GM08714 (cell line): ENCODE data around the gene HCFC1R1.
"Not testable (repeated sequence)": the region's sequence is repeated elsewhere in the genome, so short reads cannot be mapped to it uniquely, and the experiment has no call there.

Source experiments
- H3K4me3 ChIP-seq: fragments of 200-500 bp; sonication (Bioruptor generic); 2 replicates; pipeline ENCODE4 v1.5.1; 2014; ENCODE audit warnings: mild to moderate bottlenecking, low read length, inconsistent platforms
- ZNF274 ChIP-seq: IDR thresholded peaks from 2 replicates; pipeline ENCODE4 v1.6.1; 2012; ENCODE audit warnings: mild to moderate bottlenecking, low read depth, low read length

HCFC1R1 gene

DNA sequence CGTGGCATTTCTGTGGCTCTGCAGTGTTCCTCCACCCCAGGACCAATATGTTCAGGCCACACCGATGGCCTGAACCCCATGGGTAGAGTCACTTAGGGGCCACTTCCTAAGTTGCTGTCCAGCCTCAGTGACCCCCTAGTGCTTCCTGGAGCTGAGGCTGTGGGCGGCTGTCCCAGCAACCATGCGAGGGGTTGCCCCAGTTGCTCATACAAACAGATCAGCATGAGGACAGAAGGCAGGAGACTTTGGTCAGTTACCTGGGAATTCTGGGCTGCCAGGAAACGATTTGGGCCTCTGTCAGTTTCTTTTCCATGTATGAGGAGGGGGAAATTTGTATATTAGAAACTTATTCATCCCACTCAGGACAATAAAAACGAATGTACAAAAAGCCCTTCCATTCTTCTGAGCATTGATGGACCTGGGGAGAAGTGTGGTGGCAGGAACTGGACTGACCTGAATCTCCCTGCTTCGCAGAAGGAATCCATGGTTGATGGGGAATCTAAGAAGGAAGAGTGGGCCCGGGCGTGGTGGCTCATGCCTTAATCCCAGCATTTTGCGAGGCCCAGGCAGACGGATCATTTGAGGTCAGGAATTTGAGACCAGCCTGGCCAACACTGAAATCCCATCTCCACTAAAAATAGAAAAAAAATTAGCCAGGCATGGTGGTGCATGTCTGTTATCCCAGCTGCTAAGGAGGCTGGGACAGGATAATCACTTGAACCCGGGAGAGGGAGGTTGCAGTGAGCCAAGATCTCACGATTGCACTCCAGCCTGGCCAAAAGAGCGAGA lies 36.8 kb upstream of the HCFC1R1 start:
- no peak overlapping the region for H3K4me3 ChIP-seq
- no peak for TF ChIP-seq ZNF274

DNA sequence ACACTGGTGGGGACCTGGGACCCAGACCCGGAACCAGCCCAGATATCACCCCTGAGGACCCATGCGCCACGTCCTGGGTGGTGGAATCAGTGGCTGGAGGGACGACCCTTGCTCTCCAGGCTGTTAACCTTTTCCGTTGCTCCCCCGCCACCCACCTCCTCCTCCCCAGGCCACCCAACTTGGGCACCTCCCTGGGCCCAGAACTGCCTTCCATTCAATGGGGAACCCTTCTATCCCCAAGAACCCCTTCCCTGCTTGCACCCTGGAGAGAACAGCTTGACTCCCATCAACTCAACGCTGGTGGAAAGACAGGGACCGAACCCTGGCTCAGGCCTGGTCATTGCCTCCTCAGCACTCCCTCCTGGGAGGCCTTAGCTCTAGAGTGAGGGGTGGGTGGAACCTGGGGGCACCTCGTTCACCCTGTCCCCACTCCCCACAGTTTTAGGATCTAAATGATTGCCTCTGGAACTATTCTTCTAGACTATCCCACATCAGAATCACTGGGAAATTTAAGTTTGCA lies 36.0 kb upstream of the HCFC1R1 start:
- TF ChIP-seq ZNF274 = no peak
- H3K4me3 ChIP-seq = peak overlapping the region; percentile 49; the same call in 1 of the 2 replicates

DNA sequence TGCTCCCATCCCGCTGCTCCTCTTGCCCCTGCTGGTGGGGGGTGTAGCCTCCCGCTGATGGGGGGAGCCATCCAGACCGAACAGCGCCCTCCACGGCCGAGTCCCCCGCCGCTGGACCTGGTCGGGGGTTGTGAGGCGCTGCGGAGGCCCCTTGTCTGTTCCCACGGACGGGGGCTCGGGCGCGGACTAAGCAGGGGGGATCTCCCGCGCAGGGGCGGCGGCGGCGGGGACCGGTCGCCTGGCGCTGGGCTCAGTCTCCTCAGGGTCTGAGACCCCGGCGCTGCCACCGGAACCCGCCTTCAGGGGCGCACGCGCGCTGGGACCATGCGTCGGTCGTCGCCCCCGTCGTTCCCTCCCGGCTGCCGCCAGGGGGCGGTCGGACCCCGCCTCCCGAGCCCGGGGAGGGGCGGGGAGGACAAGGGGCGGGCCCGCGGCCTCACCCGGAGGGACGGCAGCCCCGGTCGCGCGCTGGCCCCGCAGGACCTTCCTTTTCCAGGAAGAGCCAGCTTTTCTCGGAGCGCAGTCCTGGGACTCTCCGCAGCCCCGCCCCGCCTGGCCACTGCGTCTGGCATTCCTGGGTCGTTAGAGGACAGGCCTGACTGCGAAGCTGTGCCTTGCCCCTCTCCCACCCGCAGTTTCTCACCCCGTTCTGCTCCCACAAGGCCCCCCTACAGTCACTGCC lies 35.4 kb upstream of the HCFC1R1 start:
- TF ChIP-seq ZNF274 = no peak

DNA sequence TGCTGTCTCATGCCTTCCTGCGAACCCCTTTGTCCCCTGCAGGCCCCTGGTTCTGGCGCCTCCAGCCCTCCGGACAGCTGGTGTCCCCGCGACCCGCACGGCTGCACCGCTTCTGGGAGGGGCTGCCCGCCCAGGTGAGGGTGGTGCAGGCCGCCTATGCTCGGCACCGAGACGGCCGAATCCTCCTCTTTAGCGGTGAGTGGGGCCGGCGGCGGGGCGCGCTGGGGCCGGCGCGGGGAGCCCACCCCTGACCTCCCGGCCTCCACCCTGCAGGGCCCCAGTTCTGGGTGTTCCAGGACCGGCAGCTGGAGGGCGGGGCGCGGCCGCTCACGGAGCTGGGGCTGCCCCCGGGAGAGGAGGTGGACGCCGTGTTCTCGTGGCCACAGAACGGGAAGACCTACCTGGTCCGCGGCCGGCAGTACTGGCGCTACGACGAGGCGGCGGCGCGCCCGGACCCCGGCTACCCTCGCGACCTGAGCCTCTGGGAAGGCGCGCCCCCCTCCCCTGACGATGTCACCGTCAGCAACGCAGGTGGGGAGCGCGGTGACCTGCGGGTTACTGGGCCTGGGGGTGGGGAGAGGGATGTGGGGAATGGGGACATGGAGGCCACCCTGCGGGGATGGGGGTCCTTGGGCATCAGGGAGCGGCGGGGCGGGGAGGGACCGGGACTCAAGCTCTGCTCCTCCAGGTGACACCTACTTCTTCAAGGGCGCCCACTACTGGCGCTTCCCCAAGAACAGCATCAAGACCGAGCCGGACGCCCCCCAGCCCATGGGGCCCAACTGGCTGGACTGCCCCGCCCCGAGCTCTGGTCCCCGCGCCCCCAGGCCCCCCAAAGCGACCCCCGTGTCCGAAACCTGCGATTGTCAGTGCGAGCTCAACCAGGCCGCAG lies 34.6 kb upstream of the HCFC1R1 start:
- TF ChIP-seq ZNF274 = no peak
- H3K4me3 ChIP-seq = peak overlapping the region; percentile 94

More for the DNA sequence above, 35.4 kb upstream of the HCFC1R1 start:
- peak overlapping the region; percentile 94 for H3K4me3 ChIP-seq

DNA sequence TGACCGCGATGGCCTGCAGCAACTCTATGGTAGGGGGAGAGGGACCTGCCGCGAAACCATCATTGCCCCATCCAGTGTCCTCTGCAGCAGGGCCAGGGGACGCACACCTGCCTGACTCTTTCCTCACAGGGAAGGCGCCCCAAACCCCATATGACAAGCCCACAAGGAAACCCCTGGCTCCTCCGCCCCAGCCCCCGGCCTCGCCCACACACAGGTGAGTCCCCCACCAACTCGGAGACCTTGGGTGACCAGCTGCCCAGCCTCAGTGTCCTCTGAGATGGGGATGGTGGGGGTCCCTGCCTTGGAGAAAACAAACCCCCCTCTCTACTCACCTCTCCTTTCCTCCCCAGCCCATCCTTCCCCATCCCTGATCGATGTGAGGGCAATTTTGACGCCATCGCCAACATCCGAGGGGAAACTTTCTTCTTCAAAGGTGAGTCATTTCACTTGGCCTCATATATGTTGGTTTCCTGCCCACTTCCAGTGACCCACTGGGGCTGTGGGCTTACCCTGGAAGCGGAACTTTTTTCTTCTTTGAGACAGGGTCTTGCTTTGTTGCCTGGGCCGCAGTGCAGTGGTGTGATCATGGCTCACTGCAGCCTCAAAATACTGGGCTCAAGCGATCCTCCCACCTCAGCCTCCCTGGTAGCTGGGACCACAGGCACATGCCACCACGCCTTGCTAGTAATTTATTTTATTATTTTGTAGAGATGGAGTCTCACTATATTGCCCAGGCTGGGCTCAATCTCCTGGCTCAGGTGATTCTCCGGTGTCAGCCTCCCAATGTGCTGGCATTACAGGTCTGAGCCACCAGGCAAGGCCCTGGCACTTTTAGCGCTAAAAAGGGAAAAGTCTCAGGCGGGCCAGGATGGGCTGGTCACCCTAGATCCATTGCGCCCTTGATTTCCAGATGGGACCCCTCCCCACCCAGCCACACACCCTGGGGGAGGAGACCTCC lies 33.7 kb upstream of the HCFC1R1 start:
- H3K4me3 ChIP-seq = no peak overlapping the region; the same call in 1 of the 2 replicates
- TF ChIP-seq ZNF274 = no peak

DNA sequence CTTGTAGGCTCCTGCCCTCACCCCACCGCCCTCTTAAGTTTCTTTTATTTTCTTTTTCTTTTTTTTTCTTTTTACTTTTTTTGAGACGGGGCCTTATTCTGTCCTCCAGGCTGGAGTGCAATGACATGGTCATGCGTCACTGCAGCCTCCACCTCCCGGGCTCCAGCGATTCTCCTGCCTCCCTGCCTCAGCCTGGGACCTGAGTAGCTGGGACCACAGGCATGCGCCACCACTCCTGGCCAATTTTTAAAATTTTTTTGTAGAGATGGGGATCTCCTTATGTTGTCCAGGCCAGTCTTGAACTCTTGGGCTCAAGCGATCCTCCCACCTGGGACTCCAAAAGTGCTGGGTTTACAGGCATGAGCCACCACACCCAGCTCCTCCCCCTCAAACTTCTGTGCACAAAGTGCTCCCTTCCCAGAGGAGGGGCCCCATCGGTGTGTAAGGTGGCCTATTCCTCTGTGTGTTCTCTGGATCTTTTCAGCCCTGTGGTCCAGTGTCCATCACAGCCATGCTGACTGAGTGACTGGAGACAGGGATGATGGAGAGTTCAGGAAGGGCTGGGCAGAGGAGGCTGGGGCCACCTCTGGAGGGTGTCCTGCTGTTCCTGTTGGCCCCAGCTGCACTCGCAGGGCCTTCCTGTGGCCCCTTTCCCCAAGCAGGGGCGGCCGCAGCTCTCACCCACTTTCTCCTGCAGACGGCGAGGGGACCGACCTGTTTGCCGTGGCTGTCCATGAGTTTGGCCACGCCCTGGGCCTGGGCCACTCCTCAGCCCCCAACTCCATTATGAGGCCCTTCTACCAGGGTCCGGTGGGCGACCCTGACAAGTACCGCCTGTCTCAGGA lies 32.8 kb upstream of the HCFC1R1 start:
- no peak overlapping the region for H3K4me3 ChIP-seq
- TF ChIP-seq ZNF274 = no peak

DNA sequence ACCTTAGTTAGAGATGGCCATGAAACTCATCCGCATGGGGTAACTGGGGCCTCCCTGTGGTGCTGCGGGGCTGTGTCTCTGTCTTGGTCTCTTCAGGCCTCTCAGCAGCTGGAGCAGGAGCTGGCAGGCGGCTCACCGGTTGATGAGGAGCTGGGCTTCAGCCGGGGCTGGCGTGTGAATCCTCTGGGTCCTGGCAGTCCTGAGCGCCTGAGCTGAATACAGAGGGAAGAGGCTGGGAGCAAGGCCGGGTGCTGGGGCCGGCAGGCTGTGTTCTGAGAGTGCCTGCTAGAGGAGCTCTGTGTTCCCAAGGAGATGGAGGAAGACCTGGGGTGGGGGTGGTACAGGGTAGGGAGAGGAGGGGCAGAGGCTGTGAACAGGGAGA lies 32.0 kb upstream of the HCFC1R1 start:
- H3K4me3 ChIP-seq = not testable (repeated sequence)

DNA sequence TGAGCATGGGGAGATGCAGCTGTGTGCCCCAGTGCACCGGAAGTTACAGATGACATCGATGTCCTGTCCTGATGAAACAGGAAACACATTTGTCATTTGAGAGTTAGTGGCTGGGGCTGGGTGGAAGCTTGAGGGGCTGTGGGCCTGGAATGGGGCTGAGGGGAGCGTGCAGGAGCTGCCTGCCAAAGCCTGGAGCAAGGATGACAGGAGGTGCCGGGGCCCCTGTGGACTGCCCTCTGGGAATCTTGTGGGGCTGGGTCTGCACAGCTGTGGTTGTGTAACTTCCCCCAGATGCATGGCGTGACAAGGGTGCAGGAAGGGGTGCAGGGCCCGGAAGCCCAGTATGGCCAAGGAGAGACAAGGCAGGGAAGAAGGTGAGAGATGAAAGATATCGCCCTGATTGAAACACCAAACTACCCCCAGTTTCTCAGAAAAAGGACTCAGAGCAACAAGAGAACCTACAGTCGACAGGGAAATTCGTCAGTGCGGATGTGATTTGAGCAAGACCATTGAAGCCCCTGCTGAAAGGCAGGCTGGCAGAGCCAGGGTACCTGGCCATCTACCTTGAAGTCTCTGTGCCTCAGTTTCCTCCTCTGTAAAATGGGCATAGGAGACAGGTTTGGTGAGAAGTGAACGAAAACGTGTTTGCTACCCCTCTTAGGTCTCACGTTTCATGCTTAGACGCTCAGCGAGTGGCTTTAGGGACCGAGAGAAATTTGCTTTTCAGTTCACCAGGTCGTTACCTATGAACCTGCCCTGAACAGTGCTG lies 31.4 kb upstream of the HCFC1R1 start:
- TF ChIP-seq ZNF274 = no peak
- no peak overlapping the region for H3K4me3 ChIP-seq

DNA sequence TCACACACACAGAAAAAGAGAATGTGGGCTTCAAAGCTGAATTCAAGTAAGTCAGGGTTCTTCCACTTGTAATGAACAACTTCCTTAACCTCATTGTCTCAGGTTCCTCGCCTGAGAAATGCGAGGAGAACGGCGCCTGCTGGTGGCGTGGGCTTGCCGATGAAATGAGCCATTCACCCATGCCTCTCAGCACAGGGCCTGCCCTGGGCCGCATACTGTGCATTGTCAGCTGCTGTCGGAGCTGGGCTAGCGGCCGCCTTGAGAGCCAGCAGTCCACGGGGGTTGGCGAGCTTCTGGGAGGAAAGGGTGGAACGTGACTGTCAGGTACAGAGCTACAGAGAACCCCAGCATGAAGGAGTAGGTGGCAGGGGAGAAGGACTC lies 29.6 kb upstream of the HCFC1R1 start:
- not testable (repeated sequence) for H3K4me3 ChIP-seq

DNA sequence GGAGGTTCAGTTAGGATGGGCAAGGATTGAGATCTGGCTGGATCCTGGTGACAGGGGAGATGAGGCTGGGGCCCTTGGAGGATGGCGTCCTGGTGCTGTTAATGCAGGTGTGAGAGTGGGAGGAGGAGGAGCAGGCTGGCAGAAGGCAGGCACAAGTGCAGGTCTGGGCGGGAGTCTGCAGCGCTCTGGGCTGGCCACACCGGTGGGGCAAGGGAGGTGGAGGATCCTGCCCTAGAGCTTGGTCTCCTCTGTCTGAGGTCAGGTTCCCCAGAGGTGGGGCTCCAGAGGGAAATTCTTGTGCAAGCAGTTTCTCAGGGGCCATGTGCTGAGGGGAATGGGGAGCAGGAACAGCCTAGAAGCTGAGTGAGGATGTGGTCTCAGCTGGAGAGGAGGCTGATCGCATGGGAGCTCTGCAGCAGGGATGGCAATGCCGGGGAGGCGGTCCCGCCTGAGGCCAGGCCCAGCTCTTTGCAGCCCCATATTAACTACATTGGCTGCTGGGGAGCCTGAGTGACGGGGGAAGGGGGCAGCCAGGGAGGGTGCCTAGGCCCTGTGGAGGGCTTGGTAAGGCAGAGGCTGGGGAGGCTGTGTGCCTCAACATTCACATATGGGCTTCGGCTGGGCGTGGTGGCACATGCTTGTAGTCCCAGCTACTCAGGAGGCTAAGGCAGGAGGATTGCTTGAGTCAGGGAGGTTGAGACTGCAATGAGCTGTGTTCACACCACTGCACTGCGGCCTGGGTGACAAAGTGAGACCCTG lies 29.0 kb upstream of the HCFC1R1 start:
- H3K4me3 ChIP-seq = not testable (repeated sequence)

DNA sequence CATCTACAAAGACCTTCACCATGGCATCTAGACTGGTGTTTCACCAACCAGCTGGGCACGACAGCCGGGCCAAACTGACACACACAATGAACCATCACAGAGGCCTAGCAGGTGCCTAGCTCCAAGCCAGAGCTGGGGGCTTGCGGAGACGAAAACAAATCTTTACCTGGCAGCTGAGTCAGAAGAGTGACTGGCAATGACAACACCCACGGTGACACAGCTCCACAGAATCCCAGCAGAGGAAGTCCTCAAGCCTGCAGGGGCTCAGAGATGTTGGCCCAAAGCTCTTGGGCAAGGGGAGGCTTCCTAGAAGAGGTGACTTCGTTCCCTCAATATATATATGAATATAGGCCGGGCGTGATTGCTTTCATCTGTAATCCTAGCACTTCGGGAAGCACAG lies 27.8 kb upstream of the HCFC1R1 start:
- no peak for TF ChIP-seq ZNF274

DNA sequence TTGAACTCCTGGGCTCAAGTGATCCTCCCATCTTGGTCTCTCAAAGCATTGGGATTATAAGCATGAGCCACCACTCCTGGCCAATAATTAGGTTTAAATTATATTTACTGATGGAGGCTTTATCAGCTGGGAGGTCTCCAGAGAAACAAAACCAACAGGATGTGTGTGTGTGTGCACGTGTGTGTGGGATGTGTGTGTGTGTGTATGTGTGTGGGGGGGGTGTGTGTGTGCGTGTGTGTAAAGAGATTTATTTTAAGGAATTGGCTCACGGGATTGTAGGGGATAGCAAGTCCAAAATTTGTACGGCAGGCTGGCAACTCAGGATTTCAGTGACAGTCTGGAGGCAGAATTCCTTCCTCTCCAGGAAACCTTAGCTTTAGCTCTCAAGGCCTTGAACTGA lies 27.3 kb upstream of the HCFC1R1 start:
- H3K4me3 ChIP-seq = no peak overlapping the region
- no peak for TF ChIP-seq ZNF274

More for the DNA sequence above, 27.8 kb upstream of the HCFC1R1 start:
- no peak overlapping the region for H3K4me3 ChIP-seq
